IMR-90 (cell line): ENCODE measurements around the gene GJA5. TPM values are rescaled to one million over a fixed set of nuclear protein-coding genes. Genes with fewer than 3 reads are reported as not detected.

ENCODE experiments used
- ATAC-seq: fragments of 200-7000 bp; cut with Tn5 transposase; 2 replicates; pipeline ENCODE4 v1.9.1; 2020; ENCODE audit warnings: low read depth, mild to moderate bottlenecking, moderate library complexity
- BruUV-seq: library from RNA; stranded (reverse); fragments of 400-500 nt; replicated peaks from 2 replicates; lab custom pipeline; 2021; lab: Mats Ljungman, UMichigan
- CTCF ChIA-PET: fragments of 300-600 bp; formaldehyde crosslinking; extraction: SDS; loops from one replicate; lab custom pipeline; 2021; ENCODE audit warnings: antibody characterized with exemption; lab: Yijun Ruan, JAX
- POLR2A ChIA-PET: fragments of 300-600 bp; sonication (Branson Sonifier 250); formaldehyde crosslinking; loops from one replicate; lab custom pipeline; 2022; ENCODE audit warnings: antibody characterized with exemption; ENCODE audit not compliant: unreplicated experiment; lab: Charles Lee
- DNase-seq: peaks from one replicate; pipeline ENCODE4 v3.0.0; 2013
- H2AFZ ChIP-seq: replicated peaks from 2 replicates; pipeline ENCODE3; 2013; ENCODE audit warnings: low read length, mild to moderate bottlenecking; ENCODE audit not compliant: poor library complexity
- H2AK5ac ChIP-seq: 2 replicates; pipeline ENCODE4 v1.6.1; 2013; ENCODE audit warnings: low read depth, low read length, inconsistent platforms
- H2AK9ac ChIP-seq: replicated peaks from 2 replicates; pipeline ENCODE3; 2013; ENCODE audit warnings: mild to moderate bottlenecking, low read depth, low read length, moderate library complexity; ENCODE audit not compliant: poor library complexity
- H2BK120ac ChIP-seq: 2 replicates; pipeline ENCODE4 v1.6.1; 2013; ENCODE audit warnings: low read depth, low read length, inconsistent platforms
- H2BK15ac ChIP-seq: 3 replicates; pipeline ENCODE4 v1.6.1; 2013; ENCODE audit warnings: low read depth, low read length, inconsistent platforms
- H2BK20ac ChIP-seq: 2 replicates; pipeline ENCODE4 v1.6.1; 2013; ENCODE audit warnings: low read depth, mild to moderate bottlenecking, inconsistent platforms, low read length, moderate library complexity
- H2BK5ac ChIP-seq: 2 replicates; pipeline ENCODE4 v1.6.1; 2013; ENCODE audit warnings: mild to moderate bottlenecking, low read depth, low read length, inconsistent platforms; ENCODE audit not compliant: poor library complexity, severe bottlenecking
- H3K14ac ChIP-seq: replicated peaks from 2 replicates; pipeline ENCODE4 v1.6.1; 2013; ENCODE audit warnings: low read depth, low read length, inconsistent platforms
- H3K18ac ChIP-seq: 2 replicates; pipeline ENCODE4 v1.6.1; 2013; ENCODE audit warnings: low read depth, low read length, control low read depth
- H3K23ac ChIP-seq: 2 replicates; pipeline ENCODE4 v1.6.1; 2013; ENCODE audit warnings: low read depth, low read length, inconsistent platforms
- H3K27ac ChIP-seq: 2 replicates; pipeline ENCODE4 v1.5.1; 2013; ENCODE audit warnings: mild to moderate bottlenecking, control low read depth, low read length; ENCODE audit not compliant: insufficient read depth
- H3K27me3 ChIP-seq: 2 replicates; pipeline ENCODE4 v1.6.1; 2013; ENCODE audit warnings: low read length; ENCODE audit not compliant: control insufficient read depth, insufficient read depth
- H3K36me3 ChIP-seq: 2 replicates; pipeline ENCODE4 v1.6.1; 2013; ENCODE audit warnings: low read length, mixed read lengths; ENCODE audit not compliant: control insufficient read depth, insufficient read depth
- H3K4ac ChIP-seq: 2 replicates; pipeline ENCODE4 v1.6.1; 2013; ENCODE audit warnings: low read depth, low read length, inconsistent platforms
- H3K4me1 ChIP-seq: 2 replicates; pipeline ENCODE4 v1.6.1; 2013; ENCODE audit warnings: low read length, mixed read lengths; ENCODE audit not compliant: control insufficient read depth, insufficient read depth
- H3K4me2 ChIP-seq: 2 replicates; pipeline ENCODE4 v1.6.1; 2013; ENCODE audit warnings: low read depth, mild to moderate bottlenecking, control low read depth, low read length, moderate library complexity
- H3K4me3 ChIP-seq: 2 replicates; pipeline ENCODE4 v1.5.1; 2013; ENCODE audit warnings: low read depth, mild to moderate bottlenecking, control low read depth, low read length, moderate library complexity; ENCODE audit not compliant: insufficient read depth
- H3K56ac ChIP-seq: 2 replicates; pipeline ENCODE4 v1.6.1; 2013; ENCODE audit warnings: low read length, inconsistent platforms; ENCODE audit not compliant: insufficient read depth; ENCODE audit errors: extremely low read depth
- H3K79me1 ChIP-seq, 2 experiments: 2 replicates each; pipeline ENCODE4 v1.6.1; 2013; ENCODE audit warnings: low read length in 2 of 2, inconsistent platforms in 1 of 2, low read depth in 1 of 2
- H3K9ac ChIP-seq: 2 replicates; pipeline ENCODE4 v1.6.1; 2013; ENCODE audit warnings: low read depth, low read length, control low read depth
- H3K9me1 ChIP-seq: 2 replicates; pipeline ENCODE4 v1.6.1; 2013; ENCODE audit warnings: low read length, inconsistent platforms; ENCODE audit not compliant: insufficient read depth
- H3K9me3 ChIP-seq: 2 replicates; pipeline ENCODE4 v1.6.1; 2013; ENCODE audit warnings: low read length; ENCODE audit not compliant: control insufficient read depth, insufficient read depth
- H4K20me1 ChIP-seq: 2 replicates; pipeline ENCODE4 v1.6.1; 2013; ENCODE audit warnings: low read length, inconsistent platforms; ENCODE audit not compliant: insufficient read depth
- H4K5ac ChIP-seq: 2 replicates; pipeline ENCODE4 v1.6.1; 2013; ENCODE audit warnings: mild to moderate bottlenecking, low read depth, low read length, control low read depth
- H4K8ac ChIP-seq, 2 experiments: 2 replicates each; pipeline ENCODE4 v1.6.1; 2013; ENCODE audit warnings: low read depth in 2 of 2, low read length in 2 of 2, control low read depth in 1 of 2, inconsistent platforms in 1 of 2
- H4K91ac ChIP-seq: 2 replicates; pipeline ENCODE4 v1.6.1; 2013; ENCODE audit warnings: low read depth, low read length, inconsistent platforms; ENCODE audit not compliant: insufficient read depth
- BHLHE40 ChIP-seq: fragments of 150-350 bp; IDR thresholded peaks from 2 replicates; pipeline ENCODE4 v1.6.1; 2016; ENCODE audit warnings: mild to moderate bottlenecking, low read depth, low read length
- CEBPB ChIP-seq: IDR thresholded peaks from 2 replicates; pipeline ENCODE4 v1.6.1; 2012; ENCODE audit warnings: low read depth, low read length, improper control_type of control experiment
- CHD1 ChIP-seq: IDR thresholded peaks from 2 replicates; pipeline ENCODE4 v1.6.1; 2012; ENCODE audit warnings: low read depth, low read length, improper control_type of control experiment
- FOS ChIP-seq: fragments of 150-350 bp; IDR thresholded peaks from 2 replicates; pipeline ENCODE4 v1.6.1; 2016; ENCODE audit warnings: low read depth, low read length
- MAFK ChIP-seq: IDR thresholded peaks from 2 replicates; pipeline ENCODE4 v1.6.1; 2012; ENCODE audit warnings: low read depth, low read length, improper control_type of control experiment
- MAZ ChIP-seq: IDR thresholded peaks from 2 replicates; pipeline ENCODE4 v1.6.1; 2012; ENCODE audit warnings: low read depth, mild to moderate bottlenecking, low read length, improper control_type of control experiment, moderate library complexity, borderline replicate concordance
- MXI1 ChIP-seq: IDR thresholded peaks from 2 replicates; pipeline ENCODE4 v1.6.1; 2012; ENCODE audit warnings: low read depth, mild to moderate bottlenecking, low read length, moderate library complexity, borderline replicate concordance
- NFE2L2 ChIP-seq: fragments of 150-350 bp; IDR thresholded peaks from 2 replicates; pipeline ENCODE4 v1.6.1; 2016; ENCODE audit warnings: low read depth, mild to moderate bottlenecking, low read length
- POLR2A ChIP-seq: IDR thresholded peaks from 2 replicates; pipeline ENCODE4 v1.6.1; 2012; ENCODE audit warnings: mild to moderate bottlenecking, low read depth, low read length
- RAD21 ChIP-seq: IDR thresholded peaks from 2 replicates; pipeline ENCODE4 v1.6.1; 2012; ENCODE audit warnings: low read length, improper control_type of control experiment
- RCOR1 ChIP-seq: IDR thresholded peaks from 2 replicates; pipeline ENCODE4 v1.6.1; 2012; ENCODE audit warnings: mild to moderate bottlenecking, low read length, improper control_type of control experiment; ENCODE audit not compliant: insufficient replicate concordance
- RFX5 ChIP-seq: IDR thresholded peaks from 2 replicates; pipeline ENCODE4 v1.8.0; 2012; ENCODE audit warnings: low read depth, mild to moderate bottlenecking, low read length, moderate library complexity
- SMC3 ChIP-seq: fragments of 150-350 bp; IDR thresholded peaks from 2 replicates; pipeline ENCODE4 v1.6.1; 2016; ENCODE audit warnings: low read depth, mild to moderate bottlenecking, antibody characterized with exemption, low read length, moderate library complexity
- USF2 ChIP-seq: fragments of 150-350 bp; IDR thresholded peaks from 2 replicates; pipeline ENCODE4 v1.6.1; 2017; ENCODE audit warnings: mild to moderate bottlenecking, antibody characterized with exemption, low read length, low read depth
- WGBS, 2 experiments: methylation state at CpG; one replicate each; pipeline versions ENCODE4 v1.1.5 to v1.1.7; 2013; ENCODE audit warnings: missing lambda C conversion rate in 2 of 2; ENCODE audit not compliant: insufficient read length in 1 of 2; ENCODE audit errors: extremely low coverage in 2 of 2; 5-methylcytosine and 5-hydroxymethylcytosine counted together
- dilution Hi-C: fragments of 300-500 bp; cut with HindIII; formaldehyde crosslinking; loops from one replicate; pipeline ENCODE4 v1.14.3; 2018; ENCODE audit warnings: low sequenced_read_pairs; ENCODE audit not compliant: unreplicated experiment
- in situ Hi-C: fragments of 300-500 bp; cut with MboI; formaldehyde crosslinking; loops from 3 replicates; pipeline ENCODE4 v1.14.3; 2019; ENCODE audit warnings: low sequenced_read_pairs, inconsistent platforms, mixed read lengths
- intact Hi-C: fragments of 100-400 bp; cut with micrococcal nuclease; formaldehyde crosslinking; loops from 2 replicates; pipeline ENCODE4 v1.10.0; 2022
- polyA plus RNA-seq, 3 experiments: library from polyadenylated mRNA; depleted of rRNA; stranded (reverse); fragments of >200 nt; gene quantifications; 2 replicates each; pipeline ENCODE4 v1.2.3, GENCODE V29; 2012; ENCODE audit warnings: low replicate concordance in 1 of 3
- total RNA-seq: library from RNA; depleted of rRNA; stranded (reverse); fragments of >200 nt; gene quantifications from 2 replicates; pipeline ENCODE4 v1.2.3, GENCODE V29; 2012
- TF ChIP-seq, protein P1 (sequence below): conservative IDR thresholded peaks from 2 replicates; pipeline ENCODE4 v1.5.1; 2012; ENCODE audit warnings: mild to moderate bottlenecking, low read depth, low read length, improper control_type of control experiment
- TF ChIP-seq, protein P2 (sequence below): fragments of 150-350 bp; IDR thresholded peaks from 2 replicates; pipeline ENCODE4 v1.6.1; 2016; ENCODE audit warnings: low read depth, mild to moderate bottlenecking, low read length, moderate library complexity, borderline replicate concordance

GJA5 gene
- total and polyA plus RNA-seq, 2 of the 4 experiments (the other 2 are of a cell fraction), result not detected

DNA sequence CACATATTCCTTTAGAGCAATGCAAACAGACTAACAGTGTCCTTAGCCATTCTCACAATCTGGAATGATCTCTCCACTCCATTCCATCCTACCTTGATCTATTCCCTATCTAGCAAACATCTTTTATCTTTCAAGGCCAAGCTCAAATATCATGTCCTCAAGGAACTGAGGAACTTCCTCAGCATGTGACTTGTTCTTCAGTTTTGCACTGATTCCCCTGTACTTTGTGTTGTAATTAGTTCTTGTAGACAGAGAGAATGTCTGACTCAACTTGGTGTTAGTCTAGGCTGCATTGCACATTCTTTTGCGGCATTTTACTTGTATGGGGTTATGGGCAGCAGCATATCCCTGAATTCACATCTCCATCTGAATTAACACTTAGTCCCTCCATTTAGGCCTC is 31.5 kb upstream of the GJA5 start:
- no peak overlapping the region for H2BK20ac ChIP-seq
- H2BK15ac ChIP-seq, result no peak overlapping the region
- H4K5ac ChIP-seq, result no peak overlapping the region
- no peaks in the 10 kb centered on the region for H3K4me1 ChIP-seq
- H3K27me3 ChIP-seq, result no peaks in the 10 kb centered on the region; the same call in none of the 2 replicates
- H3K14ac ChIP-seq, result no peak overlapping the region
- no peak overlapping the region for H3K4me3 ChIP-seq
- no peak overlapping the region for H2BK5ac ChIP-seq
- in situ Hi-C loops, result no loop called here
- intact Hi-C loops, result no loop called here
- H3K4ac ChIP-seq, result no peak overlapping the region
- H4K91ac ChIP-seq, result no peak overlapping the region
- H4K8ac ChIP-seq, result no peak overlapping the region
- ATAC-seq, result no peak
- H3K4me2 ChIP-seq, result no peak overlapping the region
- dilution Hi-C loops, result no loop called here
- H3K36me3 ChIP-seq, result no peaks in the 10 kb centered on the region
- TF ChIP-seq MAFK (no peak), BHLHE40 (no peak), RFX5 (no peak), MAZ (no peak), SMC3 (no peak), RAD21 (no peak), POLR2A (no peak), RCOR1 (no peak), FOS (no peak), NFE2L2 (no peak), USF2 (no peak), CEBPB (no peak), MXI1 (no peak), CHD1 (no peak)
- TF ChIP-seq, protein P1, sequence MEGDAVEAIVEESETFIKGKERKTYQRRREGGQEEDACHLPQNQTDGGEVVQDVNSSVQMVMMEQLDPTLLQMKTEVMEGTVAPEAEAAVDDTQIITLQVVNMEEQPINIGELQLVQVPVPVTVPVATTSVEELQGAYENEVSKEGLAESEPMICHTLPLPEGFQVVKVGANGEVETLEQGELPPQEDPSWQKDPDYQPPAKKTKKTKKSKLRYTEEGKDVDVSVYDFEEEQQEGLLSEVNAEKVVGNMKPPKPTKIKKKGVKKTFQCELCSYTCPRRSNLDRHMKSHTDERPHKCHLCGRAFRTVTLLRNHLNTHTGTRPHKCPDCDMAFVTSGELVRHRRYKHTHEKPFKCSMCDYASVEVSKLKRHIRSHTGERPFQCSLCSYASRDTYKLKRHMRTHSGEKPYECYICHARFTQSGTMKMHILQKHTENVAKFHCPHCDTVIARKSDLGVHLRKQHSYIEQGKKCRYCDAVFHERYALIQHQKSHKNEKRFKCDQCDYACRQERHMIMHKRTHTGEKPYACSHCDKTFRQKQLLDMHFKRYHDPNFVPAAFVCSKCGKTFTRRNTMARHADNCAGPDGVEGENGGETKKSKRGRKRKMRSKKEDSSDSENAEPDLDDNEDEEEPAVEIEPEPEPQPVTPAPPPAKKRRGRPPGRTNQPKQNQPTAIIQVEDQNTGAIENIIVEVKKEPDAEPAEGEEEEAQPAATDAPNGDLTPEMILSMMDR, result no peak
- TF ChIP-seq, protein P2, sequence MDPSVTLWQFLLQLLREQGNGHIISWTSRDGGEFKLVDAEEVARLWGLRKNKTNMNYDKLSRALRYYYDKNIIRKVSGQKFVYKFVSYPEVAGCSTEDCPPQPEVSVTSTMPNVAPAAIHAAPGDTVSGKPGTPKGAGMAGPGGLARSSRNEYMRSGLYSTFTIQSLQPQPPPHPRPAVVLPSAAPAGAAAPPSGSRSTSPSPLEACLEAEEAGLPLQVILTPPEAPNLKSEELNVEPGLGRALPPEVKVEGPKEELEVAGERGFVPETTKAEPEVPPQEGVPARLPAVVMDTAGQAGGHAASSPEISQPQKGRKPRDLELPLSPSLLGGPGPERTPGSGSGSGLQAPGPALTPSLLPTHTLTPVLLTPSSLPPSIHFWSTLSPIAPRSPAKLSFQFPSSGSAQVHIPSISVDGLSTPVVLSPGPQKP, result no peak
- WGBS, 2 experiments, result no CpG with 5 or more reads among the region's 1 CpG
- BruUV-seq, result no TSS peak
- H4K20me1 ChIP-seq, result no peaks in the 10 kb centered on the region
- no peak overlapping the region for H3K56ac ChIP-seq
- no peaks in the 10 kb centered on the region for H3K9me1 ChIP-seq
- H2AK9ac ChIP-seq, result no peak overlapping the region
- no peak overlapping the region for H2BK120ac ChIP-seq
- POLR2A ChIA-PET, result no interaction called here
- H2AFZ ChIP-seq, result no peak overlapping the region
- no peak overlapping the region for H3K18ac ChIP-seq
- H3K9me3 ChIP-seq, result no peaks in the 10 kb centered on the region
- no peak overlapping the region for H2AK5ac ChIP-seq
- no peak overlapping the region for H3K27ac ChIP-seq
- no peak for DNase-seq
- no peaks in the 10 kb centered on the region for H3K79me1 ChIP-seq
- no peak overlapping the region for H3K9ac ChIP-seq
- CTCF ChIA-PET, result no interaction called here
- H3K23ac ChIP-seq, result no peak overlapping the region
